K562 (cell line): ENCODE results near the gene CCSER1. TPM values are rescaled to one million over a fixed set of nuclear protein-coding genes. Genes with fewer than 3 reads are reported as not detected.

ENCODE experiments used
- ATAC-seq: fragments of 200-7000 bp; cut with Tn5 transposase; 3 replicates; pipeline ENCODE4 v1.9.1; 2020; ENCODE audit warnings: moderate library complexity
- BruUV-seq: library from RNA; stranded (reverse); fragments of 400-500 nt; replicated peaks from 2 replicates; lab custom pipeline; 2021; lab: Mats Ljungman, UMichigan
- CTCF ChIA-PET: fragments of 300-600 bp; formaldehyde crosslinking; extraction: SDS; loops from one replicate; lab custom pipeline; 2021; ENCODE audit warnings: low intra/inter-chr PET ratio; lab: Yijun Ruan, JAX
- POLR2A ChIA-PET: fragments of 300-600, 350-650 bp; sonication (Branson Sonifier 250); formaldehyde crosslinking; extraction: SDS; loops from one replicate; lab custom pipeline; 2021; ENCODE audit warnings: antibody characterized with exemption, inconsistent platforms; lab: Yijun Ruan, JAX
- DNase-seq, 4 experiments: peaks; one replicate each; pipeline versions ENCODE4 v3.0.0 to v3.0.0-alpha.2; 2011 to 2018; ENCODE audit warnings: low spot score in 3 of 4, mixed read lengths in 3 of 4; ENCODE audit errors: extremely low read depth in 1 of 4
- FAIRE-seq: peaks from 2 replicates; lab custom pipeline; 2011; peaks lifted over from hg19 to GRCh38; lab: Jason Lieb, UNC
- H2AFZ ChIP-seq: 2 replicates; pipeline ENCODE4 v1.6.0; 2011; ENCODE audit warnings: low read depth, low read length, control low read depth, inconsistent platforms
- H3K27ac ChIP-seq: fragments of 200-600 bp; 3 replicates; pipeline ENCODE4 v1.8.0; 2011; ENCODE audit warnings: low read depth, mild to moderate bottlenecking, control low read depth, inconsistent platforms, low read length, moderate library complexity, mixed read lengths; ENCODE audit errors: extremely low read depth
- H3K27me3 ChIP-seq, 2 experiments: fragments of 300-600 bp in 1 of 2; 2 replicates in 1 of 2; 3 replicates in 1 of 2; pipeline versions ENCODE4 v1.6.0 to v1.8.0; 2011; ENCODE audit warnings: inconsistent platforms in 2 of 2, low read length in 2 of 2, mild to moderate bottlenecking in 1 of 2, mixed read lengths in 1 of 2, moderate library complexity in 1 of 2; ENCODE audit not compliant: control insufficient read depth in 2 of 2, insufficient read depth in 2 of 2
- H3K36me3 ChIP-seq: fragments of 300-600 bp; 3 replicates; pipeline ENCODE4 v1.8.0; 2011; ENCODE audit warnings: mild to moderate bottlenecking, low read length, inconsistent platforms; ENCODE audit not compliant: control insufficient read depth, insufficient read depth
- H3K4me1 ChIP-seq, 2 experiments: fragments of 200-600 bp in 1 of 2; replicated peaks in 1 of 2; 2 replicates in 1 of 2; 3 replicates in 1 of 2; pipeline versions ENCODE4 v1.5.1 to v1.8.0; 2011; ENCODE audit warnings: inconsistent platforms in 2 of 2, low read length in 2 of 2, mild to moderate bottlenecking in 1 of 2, mixed read lengths in 1 of 2, moderate library complexity in 1 of 2; ENCODE audit not compliant: control insufficient read depth in 2 of 2, insufficient read depth in 2 of 2
- H3K4me2 ChIP-seq: 2 replicates; pipeline ENCODE4 v1.6.1; 2011; ENCODE audit warnings: low read length, control low read depth, inconsistent platforms, mixed read lengths; ENCODE audit not compliant: insufficient read depth
- H3K4me3 ChIP-seq: fragments of 200-600 bp; sonication (generic), shearing (Covaris generic); 2 replicates; pipeline ENCODE4 v1.5.1; 2016; ENCODE audit warnings: control low read depth, inconsistent platforms
- H3K79me2 ChIP-seq: fragments of 200-600 bp; 3 replicates; pipeline ENCODE4 v1.8.0; 2011; ENCODE audit warnings: low read length, inconsistent platforms; ENCODE audit not compliant: control insufficient read depth, insufficient read depth
- H3K9ac ChIP-seq, 2 experiments: 2 replicates each; pipeline versions ENCODE4 v1.6.0 to v1.6.1; 2011; ENCODE audit warnings: low read depth in 2 of 2, low read length in 2 of 2, control low read depth in 1 of 2, inconsistent platforms in 1 of 2, mild to moderate bottlenecking in 1 of 2, mixed read lengths in 1 of 2; ENCODE audit not compliant: insufficient read depth in 1 of 2
- H3K9me1 ChIP-seq: one replicate; pipeline ENCODE4 v1.6.0; 2011; ENCODE audit warnings: inconsistent platforms, mild to moderate bottlenecking, low read length, moderate library complexity; ENCODE audit not compliant: control insufficient read depth, insufficient read depth
- H3K9me3 ChIP-seq: replicated peaks from 2 replicates; pipeline ENCODE4 v1.5.1; 2011; ENCODE audit warnings: low read depth, low read length, inconsistent platforms; ENCODE audit not compliant: control insufficient read depth, insufficient read depth
- H4K20me1 ChIP-seq: replicated peaks from 2 replicates; pipeline ENCODE4 v1.6.1; 2011; ENCODE audit warnings: low read length, inconsistent platforms, mixed read lengths; ENCODE audit not compliant: control insufficient read depth, insufficient read depth
- E2F6 ChIP-seq, 2 experiments: IDR thresholded peaks; 2 replicates each; pipeline ENCODE4 v1.6.1; 2011; ENCODE audit warnings: borderline replicate concordance in 1 of 2, control low read depth in 1 of 2, low read depth in 1 of 2, low read length in 1 of 2, mild to moderate bottlenecking in 1 of 2, mixed read lengths in 1 of 2, moderate library complexity in 1 of 2; ENCODE audit not compliant: insufficient read depth in 1 of 2, insufficient read length in 1 of 2, poor library complexity in 1 of 2, severe bottlenecking in 1 of 2; ENCODE audit errors: extremely low read depth in 1 of 2
- ERF ChIP-seq: fragments of 450-650 bp; formaldehyde crosslinking; IDR thresholded peaks from 2 replicates; pipeline ENCODE4 v1.4.0; 2020; ENCODE audit warnings: mild to moderate bottlenecking, mixed read lengths
- MAFK ChIP-seq: IDR thresholded peaks from 2 replicates; pipeline ENCODE4 v1.6.1; 2011; ENCODE audit warnings: low read length, improper control_type of control experiment
- PTBP1 ChIP-seq: fragments of 200-400 bp; formaldehyde crosslinking; IDR thresholded peaks from 2 replicates; pipeline ENCODE4 v1.6.1; 2017; ENCODE audit warnings: low read depth, low read length
- ZNF3 ChIP-seq: fragments of 250-450 bp; sonication (Bioruptor Pico); IDR thresholded peaks from 2 replicates; pipeline ENCODE4 v1.5.0; 2021; ENCODE audit warnings: mild to moderate bottlenecking, moderate library complexity
- ZNF584 ChIP-seq: fragments of 200-800 bp; sonication (Bioruptor generic); IDR thresholded peaks from 2 replicates; pipeline ENCODE4 v1.6.1; 2016; ENCODE audit warnings: low read depth, mild to moderate bottlenecking, missing genetic modification characterization, missing compliant biosample characterization
- WGBS: fragments of 100-300 bp; shearing (Covaris generic); methylation state at CpG from one replicate; pipeline ENCODE4 v1.1.6; 2016; ENCODE audit warnings: low coverage, mixed read lengths; ENCODE audit not compliant: insufficient coverage; ENCODE audit errors: missing lambda C conversion rate; 5-methylcytosine and 5-hydroxymethylcytosine counted together
- in situ Hi-C: fragments of 300-500 bp; cut with MboI; formaldehyde crosslinking; loops from 4 replicates; pipeline ENCODE4 v1.15.0; 2018; ENCODE audit warnings: inconsistent platforms, mixed read lengths
- intact Hi-C: fragments of 100-400 bp; cut with micrococcal nuclease; formaldehyde crosslinking; loops from 2 replicates; pipeline ENCODE4 v1.14.2; 2022
- polyA plus RNA-seq, 8 experiments: library from polyadenylated mRNA; depleted of rRNA in 4 of 8; stranded (reverse) in 5 of 8; unstranded in 3 of 8; fragments of >200 nt; fragmentation: Nextera tagmentation in 2 of 8; fragmentation: Illumina TruSeq in 1 of 8; extraction: Ambion mirVana in 2 of 8; extraction: Trizol in 1 of 8; gene quantifications; 2 replicates each; pipeline versions ENCODE4 v1.2.1 to v1.2.3, GENCODE V29; 2011 to 2014; ENCODE audit warnings: inconsistent platforms in 1 of 8, missing spikeins in 1 of 8
- total RNA-seq, 7 experiments: library from RNA; depleted of rRNA in 6 of 7; stranded (reverse); fragments of >200 nt in 6 of 7; fragmentation: Illumina TruSeq in 2 of 7; extraction: Trizol in 2 of 7; gene quantifications; 2 replicates each; pipeline versions ENCODE4 v1.2.1 to v1.2.3, GENCODE V29; 2011 to 2021; ENCODE audit warnings: low replicate concordance in 1 of 7
- TF ChIP-seq, protein P1 (sequence below): fragments of 200-800 bp; sonication (Bioruptor generic); IDR thresholded peaks from 2 replicates; pipeline ENCODE4 v1.6.1; 2017; ENCODE audit warnings: missing genetic modification characterization, missing compliant biosample characterization
- TF ChIP-seq, protein P2 (sequence below), 2 experiments: IDR thresholded peaks in 1 of 2; conservative IDR thresholded peaks in 1 of 2; 2 replicates each; pipeline ENCODE4 v1.6.1; 2016; ENCODE audit warnings: low read depth in 2 of 2, mild to moderate bottlenecking in 1 of 2, missing compliant biosample characterization in 1 of 2, missing genetic modification characterization in 1 of 2, moderate library complexity in 1 of 2

Gene CCSER1
- total and polyA plus RNA-seq, 9 of the 15 experiments (the other 6 are each of a cell fraction or from before 2014, with no cell fraction given), result not detected

- TF ChIP-seq E2F6 (IDR thresholded peaks at IDR 0.05; ENCODE audit: borderline replicate concordance in 1 of 2, extremely low read depth in 1 of 2, insufficient read depth in 1 of 2, insufficient read length in 1 of 2, low read depth in 1 of 2, low read length in 1 of 2, poor library complexity in 1 of 2, severe bottlenecking in 1 of 2) (no peak), ZNF584 (CRISPR knock-in tag) (no peak)
- TF ChIP-seq, protein P1, sequence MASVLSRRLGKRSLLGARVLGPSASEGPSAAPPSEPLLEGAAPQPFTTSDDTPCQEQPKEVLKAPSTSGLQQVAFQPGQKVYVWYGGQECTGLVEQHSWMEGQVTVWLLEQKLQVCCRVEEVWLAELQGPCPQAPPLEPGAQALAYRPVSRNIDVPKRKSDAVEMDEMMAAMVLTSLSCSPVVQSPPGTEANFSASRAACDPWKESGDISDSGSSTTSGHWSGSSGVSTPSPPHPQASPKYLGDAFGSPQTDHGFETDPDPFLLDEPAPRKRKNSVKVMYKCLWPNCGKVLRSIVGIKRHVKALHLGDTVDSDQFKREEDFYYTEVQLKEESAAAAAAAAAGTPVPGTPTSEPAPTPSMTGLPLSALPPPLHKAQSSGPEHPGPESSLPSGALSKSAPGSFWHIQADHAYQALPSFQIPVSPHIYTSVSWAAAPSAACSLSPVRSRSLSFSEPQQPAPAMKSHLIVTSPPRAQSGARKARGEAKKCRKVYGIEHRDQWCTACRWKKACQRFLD (CRISPR knock-in tag), result no peak
- TF ChIP-seq, all 486 proteins: peak for 0
Measured at GRCh38 chr4:90994851-90995574, 867.8 kb downstream of the CCSER1 start (continued).

- Histone ChIP-seq H3K4me2 (no peak overlapping the region), H4K20me1 (no peaks in the 10 kb centered on the region), H3K79me2 (no peaks in the 10 kb centered on the region), H2AFZ (no peak overlapping the region), H3K27me3 (no peaks in the 10 kb centered on the region), H3K4me1 (no peaks in the 10 kb centered on the region), H3K27ac (no peak overlapping the region), H3K9me3 (no peaks in the 10 kb centered on the region), H3K9ac (no peak overlapping the region), H3K36me3 (no peaks in the 10 kb centered on the region), H3K9me1 (no peaks in the 10 kb centered on the region), H3K4me3 (no peak overlapping the region)
- intact Hi-C loops (no loop called here), in situ Hi-C loops (no loop called here)
- WGBS, result 0% methylated on average over 1 of the region's 1 CpG
- CTCF ChIA-PET, result no interaction called here
- no peak for FAIRE-seq
- no peak for TF ChIP-seq ZNF3 (CRISPR knock-in tag)
- no peak for TF ChIP-seq PTBP1
- no peak for TF ChIP-seq MAFK
- TF ChIP-seq, protein P2, sequence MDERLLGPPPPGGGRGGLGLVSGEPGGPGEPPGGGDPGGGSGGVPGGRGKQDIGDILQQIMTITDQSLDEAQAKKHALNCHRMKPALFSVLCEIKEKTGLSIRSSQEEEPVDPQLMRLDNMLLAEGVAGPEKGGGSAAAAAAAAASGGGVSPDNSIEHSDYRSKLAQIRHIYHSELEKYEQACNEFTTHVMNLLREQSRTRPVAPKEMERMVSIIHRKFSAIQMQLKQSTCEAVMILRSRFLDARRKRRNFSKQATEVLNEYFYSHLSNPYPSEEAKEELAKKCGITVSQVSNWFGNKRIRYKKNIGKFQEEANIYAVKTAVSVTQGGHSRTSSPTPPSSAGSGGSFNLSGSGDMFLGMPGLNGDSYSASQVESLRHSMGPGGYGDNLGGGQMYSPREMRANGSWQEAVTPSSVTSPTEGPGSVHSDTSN (CRISPR knock-in tag; IDR thresholded peaks at IDR 0.05; ENCODE audit: low read depth), result no peak
- TF ChIP-seq, protein P2 (tag; conservative IDR thresholded peaks at IDR 0.05; ENCODE audit: low read depth), result no peak
- TF ChIP-seq ERF (CRISPR knock-in tag), result no peak
- no peak for DNase-seq
- BruUV-seq, result no TSS peak
- POLR2A ChIA-PET, result no interaction called here
- no peak for ATAC-seq
Measured at GRCh38 chr4:90995996-90996395, 868.8 kb downstream of the CCSER1 start.
